Pons (tissue), 1 donor: Measurements from ENCODE around the gene KLHL21.

Source experiments
- DNase-seq: peaks from one replicate; pipeline ENCODE4 v3.0.0-alpha.2; 2016; ENCODE audit warnings: low spot score

KLHL21 gene

DNA sequence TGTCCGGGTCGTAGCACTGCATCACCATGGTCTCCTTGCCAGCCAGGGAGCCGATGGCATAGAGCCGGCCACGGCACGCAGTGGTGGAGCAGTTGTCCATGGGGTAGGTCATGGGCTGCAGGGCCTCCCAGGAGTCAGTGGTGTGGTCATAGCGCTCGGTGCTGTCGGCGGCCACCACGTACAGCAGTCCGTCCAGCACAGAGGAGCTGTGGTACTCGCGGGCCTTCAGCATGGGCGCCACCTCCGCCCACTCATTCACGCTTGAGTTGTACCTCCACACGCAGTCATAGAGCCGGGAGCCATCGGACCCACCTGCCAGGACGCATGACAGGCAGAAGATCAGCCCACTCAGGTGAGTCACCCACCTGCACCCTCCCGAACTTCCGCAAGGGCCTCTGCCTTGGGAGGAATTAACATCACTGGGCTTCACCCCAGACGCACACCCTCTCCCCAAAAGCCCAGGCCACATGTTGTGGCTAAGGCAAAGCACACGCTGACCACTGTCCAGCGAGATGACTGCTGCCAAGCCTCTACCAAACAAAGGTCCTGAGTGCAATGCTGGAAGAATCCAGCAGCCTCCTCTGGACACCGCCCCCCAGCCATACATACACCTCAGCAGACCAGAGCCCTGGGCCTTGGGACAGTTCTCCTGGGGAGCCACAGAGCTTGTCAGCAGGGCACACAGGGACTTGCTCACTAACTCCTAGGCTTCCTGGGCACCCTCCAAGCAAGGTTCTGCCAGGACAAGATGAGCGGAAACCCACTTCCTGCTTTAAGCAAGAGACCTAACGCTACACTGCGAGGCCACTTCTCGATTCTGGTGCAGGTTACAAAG, 3.3 kb downstream of the KLHL21 start:
- peak; percentile 41 for DNase-seq

DNA sequence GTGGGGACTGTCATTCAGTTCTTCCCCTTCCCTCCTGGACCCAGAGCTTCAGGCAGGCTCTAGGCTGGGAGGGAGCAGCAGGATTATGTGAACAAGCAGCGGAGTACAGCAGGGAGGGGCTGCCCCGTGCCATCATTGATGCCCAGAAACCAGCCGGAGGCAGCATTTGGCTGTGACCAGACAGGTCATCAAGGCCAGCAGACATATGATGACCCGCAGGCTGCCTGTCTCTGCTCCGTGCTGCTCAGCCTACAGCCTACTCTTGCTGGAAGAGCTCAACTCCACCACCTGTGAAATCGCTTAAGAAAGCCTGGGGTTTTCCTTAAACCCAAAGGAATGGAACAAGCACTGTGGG, 4.9 kb downstream of the KLHL21 start:
- no peak for DNase-seq

DNA sequence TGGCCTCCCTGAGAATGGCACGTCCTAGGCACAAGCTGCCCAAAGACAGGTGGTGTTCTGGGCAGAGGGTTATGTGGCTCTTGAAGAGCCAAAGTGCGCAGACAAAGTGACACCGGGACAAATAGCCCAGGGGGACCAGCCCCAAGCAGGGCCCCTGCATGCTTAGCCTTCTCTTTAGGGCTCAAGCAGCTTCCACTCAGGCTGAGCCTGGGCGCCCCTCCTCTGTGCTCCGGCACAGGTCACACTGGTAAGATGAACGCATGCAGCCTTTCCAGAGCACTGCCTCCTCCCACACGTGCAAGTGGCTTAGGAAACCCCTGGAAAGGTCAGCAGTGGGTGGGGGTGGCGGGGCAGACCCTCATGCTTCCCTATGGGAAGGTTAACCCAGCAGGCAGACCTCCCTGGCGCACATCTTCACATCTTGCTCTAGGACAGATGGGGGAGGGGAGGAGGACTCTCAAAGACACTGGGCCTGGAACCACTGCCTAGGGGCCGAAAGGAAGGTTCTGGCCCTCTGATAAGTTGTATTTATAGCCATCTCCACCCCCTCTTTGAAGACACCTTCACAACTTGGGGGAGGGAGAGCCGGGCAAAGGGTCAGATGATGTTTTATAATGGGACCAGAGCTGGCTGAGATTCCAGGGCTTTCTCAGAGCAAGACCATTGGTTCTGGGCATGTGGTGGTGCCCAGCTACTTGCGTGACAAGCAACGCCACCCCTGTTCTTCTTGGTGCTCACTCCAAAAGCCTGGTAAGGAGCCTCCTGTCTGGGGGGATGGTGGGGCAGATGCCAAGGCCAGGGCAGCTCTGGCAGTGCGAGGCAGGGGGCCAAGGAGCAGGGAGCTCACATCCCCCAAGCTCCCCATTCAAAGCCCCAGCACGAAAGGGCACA, 5.5 kb downstream of the KLHL21 start:
- no peak for DNase-seq

DNA sequence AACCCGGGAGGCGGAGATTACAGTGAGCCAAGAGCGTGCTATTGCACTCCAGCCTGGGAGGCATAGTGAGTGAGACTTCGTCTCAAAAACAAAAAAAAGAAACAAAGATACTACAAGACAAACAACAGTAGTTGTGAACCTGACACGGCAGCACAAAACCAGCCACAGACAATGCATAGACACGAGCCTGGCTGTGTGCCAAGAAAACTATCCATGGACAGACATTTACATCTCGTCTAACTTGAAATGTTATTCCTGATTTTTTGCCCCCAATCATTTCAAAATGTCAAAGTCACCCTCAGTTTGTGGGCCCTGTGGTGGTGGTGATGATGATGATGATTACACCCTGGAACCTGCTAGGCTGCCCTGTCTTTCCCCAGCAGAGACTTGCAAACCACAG, 6.3 kb downstream of the KLHL21 start:
- DNase-seq = no peak

DNA sequence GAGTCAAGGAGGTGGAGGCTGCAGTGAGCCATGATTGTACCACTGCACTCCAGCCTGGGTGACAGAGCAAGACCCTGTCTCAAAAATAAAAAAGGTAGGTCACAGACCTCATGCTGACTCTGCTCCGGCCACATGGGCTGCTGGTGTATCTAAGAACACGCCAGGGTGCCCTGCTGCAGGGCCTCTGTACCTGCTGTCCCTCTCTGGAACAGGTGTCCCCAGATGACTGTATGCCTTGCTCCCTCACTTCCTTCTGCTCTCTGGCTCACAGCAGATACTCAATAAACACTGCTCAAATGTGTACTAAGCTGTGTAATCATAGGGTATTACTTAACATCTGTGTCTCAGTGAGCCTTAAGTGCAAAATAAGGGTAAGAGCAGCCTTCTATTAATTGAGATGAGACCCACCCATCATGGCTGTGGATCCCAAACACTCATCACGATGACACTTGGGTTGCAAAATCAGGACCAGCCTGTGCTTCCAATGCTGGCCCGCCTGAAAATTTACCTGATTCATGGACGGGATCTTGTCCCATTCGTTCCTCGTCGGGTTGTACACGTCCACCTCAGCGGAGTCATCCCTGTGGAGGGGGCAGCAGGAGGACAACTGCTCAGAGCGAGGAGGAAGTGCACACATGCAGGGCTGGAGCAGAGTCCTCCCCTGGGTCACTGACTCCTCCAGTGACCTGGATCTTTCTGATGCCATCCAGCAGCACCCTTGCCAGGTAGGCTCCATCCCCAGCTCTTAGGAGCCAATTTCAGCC, 7.5 kb downstream of the KLHL21 start:
- no peak for DNase-seq

DNA sequence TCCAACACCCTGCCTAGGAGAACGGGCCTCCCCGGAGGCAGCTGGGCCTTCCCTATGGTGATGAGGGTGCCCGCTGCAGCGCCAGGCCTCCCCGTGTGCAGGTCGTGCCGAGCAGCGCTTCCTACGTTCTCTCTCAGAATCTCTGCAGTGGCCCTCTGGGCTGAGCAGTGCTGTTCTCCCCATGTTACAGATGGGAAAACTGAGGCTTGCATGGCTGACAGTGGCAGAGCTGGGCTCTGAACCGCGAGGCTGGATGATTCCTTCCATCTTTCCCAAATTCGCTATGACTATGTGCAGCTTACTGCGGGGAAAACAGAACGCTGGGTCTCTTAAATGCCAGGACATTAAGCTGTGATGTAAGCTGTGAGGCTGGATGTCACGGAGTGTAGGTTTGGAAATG, 8.9 kb downstream of the KLHL21 start:
- no peak for DNase-seq

DNA sequence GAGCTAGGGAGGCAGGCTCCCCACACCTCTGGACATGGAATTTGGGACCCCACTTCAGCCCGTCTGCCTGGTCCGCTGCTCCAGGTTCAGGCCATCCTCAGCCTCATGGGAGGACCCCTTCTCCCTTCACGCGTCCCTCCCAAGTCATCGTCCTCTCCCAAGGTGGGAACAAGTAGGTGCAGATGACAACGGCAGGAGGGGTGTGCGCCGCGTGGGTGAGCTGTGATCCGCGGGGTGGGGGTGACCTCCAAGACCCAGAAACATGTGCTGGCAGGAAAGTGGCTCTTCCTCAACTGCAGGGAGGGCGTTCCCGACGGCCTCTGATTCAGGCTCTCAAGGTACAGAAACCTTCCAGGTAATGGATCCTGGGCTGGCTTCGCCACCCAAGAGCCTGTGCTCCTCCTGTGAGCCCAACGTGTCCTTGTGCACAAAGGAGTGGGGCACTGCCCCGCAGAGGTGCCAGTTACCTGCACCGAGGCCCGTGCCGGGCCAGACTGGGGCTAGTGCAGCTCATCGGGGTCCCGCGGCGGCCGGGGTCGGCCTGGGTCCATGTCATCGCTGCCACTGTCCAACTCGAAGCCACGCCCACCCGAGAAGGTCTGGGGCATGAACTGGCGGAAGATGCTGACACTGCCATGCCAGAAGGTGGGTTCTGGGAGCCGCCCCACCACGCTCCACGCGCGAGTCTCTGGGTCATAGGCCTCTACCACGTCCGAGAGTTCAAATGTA, 9.6 kb downstream of the KLHL21 start:
- DNase-seq = no peak

DNA sequence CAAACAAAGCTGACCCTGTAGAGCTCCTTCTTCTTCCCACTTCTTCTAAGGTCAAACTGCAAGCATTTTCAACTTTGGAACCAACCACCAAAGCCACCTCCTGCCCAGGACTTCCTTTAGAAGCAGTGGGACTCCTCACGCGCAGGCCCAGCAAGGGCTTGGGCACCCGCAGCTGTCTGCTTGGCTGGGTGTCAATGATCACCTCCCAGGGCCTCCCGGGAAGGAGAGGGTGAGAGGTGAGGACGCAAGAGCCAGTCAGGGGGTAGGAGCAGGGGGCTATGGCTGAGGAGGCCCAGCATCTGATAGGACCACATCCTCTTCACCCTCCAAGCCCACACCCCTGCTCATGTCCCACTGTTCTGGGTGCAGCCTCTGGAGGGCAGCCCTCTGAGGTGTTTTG, 10.2 kb downstream of the KLHL21 start:
- DNase-seq = no peak

DNA sequence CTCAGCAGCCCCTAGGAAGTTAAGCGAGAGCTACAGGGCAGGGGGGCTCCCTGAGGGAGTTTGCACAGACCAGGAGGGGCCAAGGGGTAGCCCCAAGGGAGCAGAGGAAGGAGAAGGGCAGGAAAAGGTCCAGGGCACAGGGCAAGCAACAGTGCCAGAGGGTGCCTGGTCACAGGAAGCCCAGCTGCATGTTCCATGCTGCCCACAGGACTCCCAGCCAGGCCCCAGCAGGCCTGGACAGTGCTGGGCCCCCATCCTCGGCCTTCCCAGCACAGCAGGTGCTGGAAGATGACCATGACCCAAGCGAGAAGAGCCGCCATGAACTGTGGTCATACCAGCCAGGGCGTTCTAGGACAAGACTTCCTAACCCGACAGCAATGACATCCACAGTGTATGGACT, 11.0 kb downstream of the KLHL21 start:
- DNase-seq = no peak

DNA sequence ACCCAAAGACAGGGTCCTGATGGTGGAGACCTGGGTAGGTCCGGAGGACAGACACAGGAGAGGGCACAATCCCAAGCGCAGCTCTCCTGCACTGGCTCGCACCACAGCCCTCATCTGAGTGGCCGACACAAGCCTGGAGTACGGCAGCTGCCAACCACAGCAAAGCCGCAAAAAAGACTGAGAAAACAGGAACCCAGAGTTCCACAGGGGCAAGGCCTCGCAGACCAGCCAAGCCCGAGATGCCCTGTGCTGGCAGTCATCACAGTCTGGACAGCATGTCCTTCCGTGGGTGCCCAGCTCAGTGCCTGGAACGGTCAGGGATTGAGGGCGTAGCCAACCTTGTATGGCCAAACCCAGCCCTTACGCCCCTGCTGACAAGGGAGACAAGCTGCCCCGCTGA, 11.4 kb downstream of the KLHL21 start:
- no peak for DNase-seq

DNA sequence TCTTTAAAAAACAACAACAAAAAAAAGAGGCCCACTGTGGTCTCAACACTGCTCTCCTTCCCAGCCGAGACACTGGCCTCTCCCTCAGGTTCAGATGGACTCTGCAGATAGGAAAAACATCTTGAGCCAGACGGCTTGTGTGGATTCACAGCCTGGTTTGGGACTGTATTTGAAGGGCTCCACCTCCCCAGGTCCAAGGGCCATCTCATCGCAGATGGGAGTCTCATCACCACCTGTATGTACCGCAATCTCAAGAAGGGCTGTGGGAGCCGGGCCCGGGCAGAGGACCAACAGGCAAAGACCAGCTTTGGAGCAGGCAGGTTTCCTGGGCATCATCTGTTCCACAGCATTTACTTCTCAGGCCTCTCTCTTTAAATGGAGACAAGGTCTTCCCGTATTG, 12.6 kb downstream of the KLHL21 start:
- DNase-seq = no peak

DNA sequence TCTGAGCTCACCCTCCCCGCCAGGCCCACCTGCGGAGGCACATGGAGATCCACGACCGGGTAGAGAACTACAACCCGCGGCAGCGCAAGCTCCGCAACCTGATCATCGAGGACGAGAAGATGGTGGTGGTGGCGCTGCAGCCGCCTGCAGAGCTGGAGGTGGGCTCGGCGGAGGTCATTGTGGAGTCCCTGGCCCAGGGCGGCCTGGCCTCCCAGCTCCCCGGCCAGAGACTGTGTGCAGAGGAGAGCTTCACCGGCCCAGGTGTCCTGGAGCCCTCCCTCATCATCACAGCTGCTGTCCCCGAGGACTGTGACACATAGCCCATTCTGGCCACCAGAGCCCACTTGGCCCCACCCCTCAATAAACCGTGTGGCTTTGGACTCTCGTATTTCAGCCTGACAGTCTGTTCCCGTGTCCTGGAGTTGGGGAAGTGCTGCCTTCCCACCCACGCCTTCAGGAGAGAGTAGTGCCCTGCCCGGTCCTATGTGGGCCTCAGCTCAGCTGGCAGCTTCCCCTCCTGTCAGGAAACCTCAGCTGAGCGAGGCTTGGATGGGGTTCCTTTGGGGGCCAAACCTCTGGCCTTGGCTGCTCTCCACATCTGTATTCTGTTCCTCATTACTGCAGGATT, 13.7 kb downstream of the KLHL21 start:
- DNase-seq = no peak

DNA sequence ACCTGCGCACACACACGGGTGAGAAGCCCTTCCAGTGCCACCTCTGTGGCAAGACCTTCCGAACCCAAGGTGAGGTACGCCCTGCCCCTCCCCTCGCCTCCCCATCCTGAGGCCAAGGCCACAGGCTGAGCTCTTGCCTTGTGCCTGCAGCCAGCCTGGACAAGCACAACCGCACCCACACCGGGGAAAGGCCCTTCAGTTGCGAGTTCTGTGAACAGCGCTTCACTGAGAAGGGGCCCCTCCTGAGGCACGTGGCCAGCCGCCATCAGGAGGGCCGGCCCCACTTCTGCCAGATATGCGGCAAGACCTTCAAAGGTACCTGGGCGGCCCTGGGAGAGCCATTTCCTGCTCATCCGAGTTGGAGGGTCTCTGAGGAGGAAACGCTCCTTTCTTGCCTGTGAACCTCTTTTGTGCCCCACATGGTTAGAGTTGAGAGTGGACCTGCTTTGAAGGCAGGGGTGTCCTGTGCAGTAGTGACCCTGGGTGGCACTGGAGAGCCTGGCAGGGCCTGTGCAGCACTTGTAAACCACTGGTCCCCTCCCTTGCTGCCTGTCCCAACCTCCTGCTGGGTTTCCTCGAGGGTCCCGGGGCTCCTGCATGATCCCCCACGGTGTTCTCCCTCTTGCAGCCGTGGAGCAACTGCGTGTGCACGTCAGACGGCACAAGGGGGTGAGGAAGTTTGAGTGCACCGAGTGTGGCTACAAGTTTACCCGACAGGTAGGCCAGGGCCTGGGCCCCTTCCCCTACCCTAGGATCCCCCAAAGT, 14.4 kb downstream of the KLHL21 start:
- DNase-seq = no peak

DNA sequence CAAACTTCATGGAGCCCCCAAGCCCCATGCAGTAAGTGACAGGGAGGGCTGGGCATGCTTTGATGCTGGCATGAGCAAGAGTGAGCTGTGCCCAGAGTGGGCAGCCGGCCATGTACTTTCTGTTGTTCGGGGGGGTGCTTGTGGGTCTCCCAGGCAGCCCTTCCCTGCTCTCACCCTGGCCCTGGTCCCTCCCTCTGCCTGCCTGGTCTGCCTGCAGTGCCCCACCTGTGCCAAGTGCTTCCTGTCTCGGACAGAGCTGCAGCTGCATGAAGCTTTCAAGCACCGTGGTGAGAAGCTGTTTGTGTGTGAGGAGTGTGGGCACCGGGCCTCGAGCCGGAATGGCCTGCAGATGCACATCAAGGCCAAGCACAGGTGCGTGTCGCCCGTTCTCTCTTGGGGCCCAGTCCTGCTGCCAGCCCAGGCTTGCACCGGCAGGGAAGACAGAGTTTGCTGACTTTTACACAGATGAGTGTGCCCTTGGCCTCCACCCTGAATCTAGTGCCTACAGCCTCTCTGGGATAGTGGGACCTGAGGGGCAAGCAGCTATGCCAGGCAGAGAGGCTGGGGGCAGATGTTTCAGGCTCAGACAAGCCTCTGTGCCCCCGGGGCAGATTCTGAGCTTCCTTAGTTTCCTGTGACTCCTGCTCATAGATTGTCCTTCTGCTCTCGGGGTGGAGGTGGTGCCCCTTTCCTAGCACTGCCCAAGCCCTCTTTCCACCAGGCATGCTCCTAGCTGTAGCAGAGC, 15.2 kb downstream of the KLHL21 start:
- DNase-seq = peak; percentile 64

DNA sequence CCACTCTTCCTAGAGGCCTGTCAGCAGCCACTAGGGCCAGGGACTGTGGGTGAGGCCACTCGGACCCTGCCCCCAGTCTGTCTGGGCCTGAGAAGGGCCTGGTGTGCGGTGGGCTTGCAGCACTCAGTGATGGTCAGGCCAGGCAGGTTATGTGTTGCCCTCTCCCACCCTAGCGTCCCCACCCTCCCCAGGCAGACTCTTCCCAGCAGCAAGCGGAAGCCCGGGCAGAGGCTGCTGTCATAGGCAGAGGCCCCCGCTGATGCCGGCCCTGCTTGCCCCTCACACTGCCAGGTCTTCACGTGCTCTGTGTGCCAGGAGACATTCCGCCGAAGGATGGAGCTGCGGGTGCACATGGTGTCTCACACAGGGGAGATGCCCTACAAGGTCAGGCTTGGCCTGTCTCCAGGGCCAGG, 16.3 kb downstream of the KLHL21 start:
- no peak for DNase-seq

DNA sequence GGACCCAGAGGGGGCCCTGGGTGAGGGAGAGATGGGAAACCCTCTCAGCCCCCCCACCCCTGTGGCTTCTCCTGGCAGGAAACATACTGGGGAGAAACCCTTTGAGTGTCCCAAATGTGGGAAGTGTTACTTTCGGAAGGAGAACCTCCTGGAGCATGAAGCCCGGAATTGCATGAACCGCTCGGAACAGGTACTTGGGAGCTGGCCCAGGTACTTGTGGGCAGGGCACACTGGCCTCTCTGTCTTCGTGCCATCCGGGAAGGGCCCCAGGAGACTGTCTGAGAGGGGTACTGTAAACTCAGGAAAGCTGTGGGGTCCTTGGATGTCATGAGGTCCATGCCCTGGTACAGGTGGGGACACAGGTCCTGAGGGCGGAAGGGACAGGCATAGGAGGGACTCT, 16.8 kb downstream of the KLHL21 start:
- DNase-seq = no peak

DNA sequence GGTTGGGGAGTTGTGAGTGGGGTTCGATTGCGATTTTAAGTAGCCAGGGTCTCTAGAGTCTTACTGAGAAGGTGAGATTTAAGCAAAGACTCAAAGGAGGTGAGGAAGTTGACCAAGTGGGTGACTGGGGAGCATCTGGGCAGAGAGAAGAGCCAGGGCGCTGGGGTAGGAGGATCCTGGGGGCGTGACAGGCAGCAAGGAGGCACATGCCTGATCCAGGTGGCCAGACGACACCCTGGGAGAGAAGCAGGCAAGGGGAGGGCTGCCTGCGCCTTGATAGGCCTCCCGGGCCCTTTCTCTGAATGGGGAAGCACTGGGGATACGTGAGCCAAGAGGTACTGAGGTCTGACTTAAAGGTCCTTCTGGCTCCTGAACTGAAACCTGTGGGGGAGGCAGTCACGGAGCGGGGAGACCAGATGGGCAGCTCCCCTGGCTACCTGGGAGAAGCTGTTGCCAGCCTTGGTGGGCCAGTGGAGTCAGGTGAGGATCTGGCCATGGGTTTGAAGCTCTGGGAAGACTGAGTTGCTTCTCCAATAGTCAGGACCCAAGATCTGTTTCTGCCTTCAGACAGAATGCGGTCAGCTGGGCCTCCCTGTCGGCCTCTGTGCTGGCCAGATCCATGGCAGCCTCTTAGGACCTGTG, 17.5 kb downstream of the KLHL21 start:
- no peak for DNase-seq

DNA sequence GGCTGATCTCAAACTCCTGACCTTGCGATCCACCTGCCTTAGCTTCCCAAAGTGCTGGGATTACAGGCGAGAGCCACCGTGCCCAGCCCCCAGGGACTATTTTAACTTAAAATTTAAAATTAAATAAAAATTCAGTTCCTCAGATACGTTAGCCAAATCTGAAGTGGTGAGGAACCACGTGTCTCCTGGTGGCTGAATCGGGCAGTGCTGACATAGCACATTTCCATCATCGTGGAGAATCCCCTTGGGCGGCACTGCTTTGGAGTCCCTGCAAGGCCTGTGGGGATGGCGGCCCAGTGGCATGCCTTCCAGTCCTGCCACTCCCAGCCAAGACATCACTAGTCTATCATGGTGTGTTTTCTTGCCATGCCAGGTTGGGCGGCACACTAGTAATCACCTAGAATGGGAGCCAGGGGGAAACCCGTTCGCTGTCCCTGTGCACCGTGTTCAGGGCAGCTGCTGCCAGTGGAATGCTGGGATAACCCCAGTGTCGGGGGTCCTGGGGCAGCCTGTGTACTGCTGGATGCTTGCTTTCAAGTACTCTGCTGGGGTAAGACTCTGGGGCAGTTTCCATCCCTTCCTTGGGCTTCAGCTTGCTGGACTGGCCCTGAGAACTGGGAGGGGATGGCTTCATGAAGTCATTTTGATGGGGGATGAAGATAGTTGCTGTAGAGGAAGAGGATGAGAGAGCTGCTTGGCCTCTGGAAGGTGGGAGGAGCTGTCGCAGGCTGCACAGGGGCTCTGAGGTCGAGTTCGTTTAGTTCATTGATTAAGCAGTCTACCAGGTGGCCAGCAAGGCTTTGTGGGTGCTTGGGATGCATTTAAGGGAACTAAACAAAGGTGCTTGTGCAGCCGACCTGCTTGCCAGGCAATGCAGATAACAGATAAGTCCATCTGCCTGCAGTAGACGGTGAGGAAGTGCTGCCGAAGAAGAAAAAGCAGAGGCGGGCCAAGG, 18.3 kb downstream of the KLHL21 start:
- no peak for DNase-seq
